ENCODE results near the gene LRRC38.

DNA sequence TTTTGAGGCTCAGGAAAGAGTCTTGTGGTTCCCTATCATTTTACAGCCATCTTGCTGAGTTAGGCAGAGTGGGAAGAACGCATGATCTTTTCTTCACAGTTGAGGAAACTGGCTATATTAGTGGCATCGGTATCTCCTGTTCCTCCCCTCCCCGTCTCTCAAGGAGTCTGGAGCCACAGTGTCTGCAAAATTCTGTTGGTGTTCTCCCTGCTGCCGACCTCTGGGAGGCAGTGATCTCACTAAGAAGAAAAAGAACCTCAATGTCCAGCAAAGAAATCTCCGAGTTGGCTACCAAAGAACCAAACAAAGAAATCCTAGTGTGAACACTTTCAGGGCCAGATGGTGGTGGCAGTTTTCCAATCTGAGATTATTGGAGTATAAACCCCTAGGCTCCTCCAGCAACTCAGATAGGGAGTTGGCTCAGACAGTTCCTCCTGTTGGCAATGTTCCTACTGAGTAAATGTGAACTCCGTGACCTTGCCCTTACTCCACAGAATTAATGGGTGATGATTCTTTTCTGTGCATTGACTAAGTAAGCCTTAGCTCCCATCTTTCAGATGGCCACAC lies 62.3 kb downstream of the LRRC38 start:
- no peak for TF ChIP-seq CTCF (conservative IDR thresholded peaks at IDR 0.05 in 1 of 2, IDR thresholded peaks at IDR 0.05 in 1 of 2; ENCODE audit: low read depth in 1 of 2, low read length in 2 of 2)
- TF ChIP-seq EZH2 (IDR thresholded peaks at IDR 0.05; ENCODE audit: low read length, missing control alignments), result no peak
